H7 (cell line): Measurements from ENCODE around the gene HHLA2. TPM values are rescaled to one million over a fixed set of nuclear protein-coding genes. Genes with fewer than 3 reads are reported as not detected.
"Not testable (repeated sequence)": the region's sequence is repeated elsewhere in the genome, so short reads cannot be mapped to it uniquely, and the experiment has no call there.

Experiments
- DNase-seq: peaks from one replicate; pipeline ENCODE4 v3.0.0; 2012
- H3K27me3 ChIP-seq: 2 replicates; pipeline ENCODE4 v1.6.0; 2011; ENCODE audit warnings: mild to moderate bottlenecking, low read length; ENCODE audit not compliant: control insufficient read depth, insufficient read depth
- H3K36me3 ChIP-seq: replicated peaks from 2 replicates; pipeline ENCODE4 v1.5.1; 2011; ENCODE audit warnings: low read length; ENCODE audit not compliant: control insufficient read depth, insufficient read depth
- H3K4me3 ChIP-seq: 2 replicates; pipeline ENCODE4 v1.5.1; 2011; ENCODE audit warnings: low read depth, mild to moderate bottlenecking, control low read depth, low read length, moderate library complexity; ENCODE audit not compliant: insufficient read depth
- total RNA-seq: library from RNA; depleted of rRNA; stranded (reverse); fragments of >200 nt; shearing (Covaris generic); gene quantifications from 2 replicates; pipeline ENCODE4 v1.2.3, GENCODE V29; 2014; rRNA removed

The HHLA2 gene, protein sequence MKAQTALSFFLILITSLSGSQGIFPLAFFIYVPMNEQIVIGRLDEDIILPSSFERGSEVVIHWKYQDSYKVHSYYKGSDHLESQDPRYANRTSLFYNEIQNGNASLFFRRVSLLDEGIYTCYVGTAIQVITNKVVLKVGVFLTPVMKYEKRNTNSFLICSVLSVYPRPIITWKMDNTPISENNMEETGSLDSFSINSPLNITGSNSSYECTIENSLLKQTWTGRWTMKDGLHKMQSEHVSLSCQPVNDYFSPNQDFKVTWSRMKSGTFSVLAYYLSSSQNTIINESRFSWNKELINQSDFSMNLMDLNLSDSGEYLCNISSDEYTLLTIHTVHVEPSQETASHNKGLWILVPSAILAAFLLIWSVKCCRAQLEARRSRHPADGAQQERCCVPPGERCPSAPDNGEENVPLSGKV
- not detected in 2 replicates for total RNA-seq

DNA sequence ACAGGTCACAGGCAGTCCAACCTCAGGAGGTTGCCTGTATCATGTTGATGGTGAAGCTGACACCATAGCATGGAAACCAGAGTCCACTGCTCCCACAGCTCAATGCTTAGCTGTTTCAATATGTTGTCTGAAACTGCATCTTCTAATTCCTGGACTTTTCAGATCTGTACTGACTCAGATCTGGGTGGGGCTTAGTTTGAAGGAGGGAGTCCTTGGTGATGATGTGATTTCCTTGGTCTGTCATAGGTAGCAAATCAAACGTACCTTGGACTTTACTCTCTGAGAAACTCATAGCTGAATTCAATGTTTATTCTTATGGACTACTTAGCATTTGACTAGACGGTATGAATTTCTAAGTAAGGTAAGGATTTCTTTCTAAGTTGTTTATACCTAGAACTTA is at the start of gene HHLA2:
Gene HHLA2 (plus strand): TSS at position 310 of the 400 bp plus-strand sequence. CDS start 55,266 bp downstream, outside the sequence.
- DNase-seq: no peak
- no peaks in the 10 kb centered on the region for H3K36me3 ChIP-seq
- H3K4me3 ChIP-seq: no peak within 1 kb of the TSS
- no peaks in the 10 kb centered on the region for H3K27me3 ChIP-seq

DNA sequence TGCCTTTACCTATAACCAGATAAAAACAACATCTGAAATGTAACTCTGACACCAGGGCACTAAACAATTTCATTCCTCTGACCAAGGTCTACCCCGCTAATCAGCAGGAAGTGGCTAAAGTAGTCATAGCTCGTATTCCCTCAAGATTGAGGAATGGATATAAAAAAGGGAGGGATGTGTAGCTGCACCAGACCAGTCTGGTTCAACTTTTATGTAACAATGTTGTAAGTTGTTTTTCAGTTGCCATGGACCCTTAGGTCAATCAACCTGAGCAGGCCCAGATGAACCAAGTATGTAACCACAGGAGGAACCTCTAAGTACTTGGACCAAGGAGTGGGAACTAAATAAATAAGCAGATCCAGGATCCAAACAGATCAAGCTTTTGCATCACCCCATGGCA is 45.7 kb upstream of the HHLA2 start:
- Histone ChIP-seq H3K36me3 (no peaks in the 10 kb centered on the region), H3K4me3 (no peak overlapping the region), H3K27me3 (no peaks in the 10 kb centered on the region)
- no peak for DNase-seq

- H3K27me3 ChIP-seq: no peaks in the 10 kb centered on the region
- no peak overlapping the region for H3K4me3 ChIP-seq
- no peak for DNase-seq
- H3K36me3 ChIP-seq: no peaks in the 10 kb centered on the region
Observed at GRCh38 chr3:108251265-108251664, 45.1 kb upstream of the HHLA2 start.

DNA sequence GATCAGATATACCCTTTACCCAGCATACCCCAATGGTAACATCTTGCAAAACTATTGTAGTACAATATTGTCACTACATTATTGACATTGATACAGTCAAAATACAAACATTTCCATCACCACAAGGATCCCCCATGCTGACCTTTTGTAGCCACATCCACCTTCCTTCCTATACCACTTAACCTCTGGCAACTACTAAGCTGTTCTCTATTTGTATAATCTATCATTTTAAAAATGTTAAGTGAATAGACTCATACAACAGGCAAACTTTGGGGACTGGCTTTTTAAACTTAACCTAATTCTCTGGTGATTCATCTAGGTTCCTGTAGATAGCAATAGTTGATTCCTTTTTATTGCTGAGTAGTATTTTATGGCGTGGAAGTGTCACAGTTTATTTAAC is 44.5 kb upstream of the HHLA2 start:
- no peak overlapping the region for H3K4me3 ChIP-seq
- H3K27me3 ChIP-seq: no peaks in the 10 kb centered on the region
- no peak for DNase-seq
- H3K36me3 ChIP-seq: no peaks in the 10 kb centered on the region

DNA sequence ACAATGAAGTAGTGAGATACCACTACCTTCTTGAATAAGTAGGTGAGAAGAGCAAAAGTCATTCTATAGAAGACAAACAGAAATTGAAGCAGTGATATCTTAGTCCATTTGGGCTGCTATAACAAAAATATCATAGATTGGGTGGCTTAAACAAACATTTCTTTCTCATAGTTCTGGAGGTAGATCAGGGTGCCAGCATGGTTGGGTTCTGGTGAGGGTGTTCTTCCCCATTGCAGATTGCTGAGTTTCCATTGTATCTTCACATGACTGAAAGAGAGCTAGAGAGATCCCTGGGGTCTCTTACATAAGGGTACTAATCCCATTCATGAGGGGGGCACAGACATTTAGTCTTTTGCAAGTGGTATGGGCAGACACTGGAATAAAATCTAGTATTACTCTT is 41.2 kb upstream of the HHLA2 start:
- no peak for DNase-seq
- H3K36me3 ChIP-seq: no peaks in the 10 kb centered on the region
- H3K27me3 ChIP-seq: no peaks in the 10 kb centered on the region
- no peak overlapping the region for H3K4me3 ChIP-seq

DNA sequence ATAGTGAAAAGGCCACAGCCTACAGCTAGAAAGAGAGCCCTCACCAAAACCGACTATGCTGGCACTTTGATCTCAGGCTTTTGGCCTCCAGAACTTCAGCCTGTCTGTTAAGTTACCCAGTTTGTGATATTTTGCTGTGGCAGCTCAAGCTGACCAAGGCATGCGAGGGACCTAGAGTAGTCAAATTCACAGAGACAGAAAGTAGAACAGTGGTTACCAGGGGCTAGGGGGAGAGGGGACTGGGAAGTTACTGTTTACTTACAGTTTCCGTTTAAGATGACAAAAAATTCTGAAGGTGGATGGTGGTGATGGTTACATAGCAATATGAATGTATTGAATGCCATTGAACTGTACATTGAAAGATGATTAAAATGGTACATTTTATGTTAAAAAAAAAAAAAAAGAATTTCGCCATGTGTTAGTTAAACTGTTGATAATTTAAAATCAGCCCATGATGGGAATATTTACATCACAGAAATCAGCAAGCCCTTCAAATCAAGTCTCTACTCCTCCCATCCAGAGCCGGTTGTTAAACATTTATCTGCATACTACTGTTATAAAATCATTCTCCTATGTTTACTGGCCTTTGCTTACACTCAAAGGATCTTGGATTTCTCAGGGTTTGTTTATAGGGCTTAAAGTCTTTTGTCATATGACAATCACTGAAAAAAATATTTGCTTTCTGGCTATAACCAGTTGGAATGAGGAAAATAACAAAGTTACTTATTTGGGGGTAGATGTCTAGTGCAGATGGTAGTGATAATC is 31.6 kb upstream of the HHLA2 start:
- not testable (repeated sequence) for H3K27me3 ChIP-seq, DNase-seq, H3K4me3 ChIP-seq, H3K36me3 ChIP-seq

DNA sequence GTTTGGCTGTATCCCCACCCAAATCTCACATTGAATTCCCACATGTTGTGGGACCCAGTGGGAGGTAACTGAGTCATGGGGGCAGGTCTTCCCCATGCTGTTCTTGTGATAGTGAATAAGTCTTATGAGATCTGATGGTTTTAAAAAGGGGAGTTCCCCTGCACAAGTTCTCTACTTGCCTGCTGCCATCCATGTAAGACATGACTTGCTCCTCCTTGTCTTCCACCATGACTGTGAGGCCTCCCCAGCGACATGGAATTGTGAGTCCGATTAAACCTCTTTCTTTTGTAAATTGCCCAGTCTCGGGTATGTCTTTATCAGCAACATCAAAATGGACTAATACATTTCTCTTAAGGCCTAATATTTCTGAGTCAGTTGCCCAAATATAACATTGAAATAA is 28.1 kb upstream of the HHLA2 start:
- H3K36me3 ChIP-seq, DNase-seq, H3K27me3 ChIP-seq, H3K4me3 ChIP-seq: not testable (repeated sequence)

DNA sequence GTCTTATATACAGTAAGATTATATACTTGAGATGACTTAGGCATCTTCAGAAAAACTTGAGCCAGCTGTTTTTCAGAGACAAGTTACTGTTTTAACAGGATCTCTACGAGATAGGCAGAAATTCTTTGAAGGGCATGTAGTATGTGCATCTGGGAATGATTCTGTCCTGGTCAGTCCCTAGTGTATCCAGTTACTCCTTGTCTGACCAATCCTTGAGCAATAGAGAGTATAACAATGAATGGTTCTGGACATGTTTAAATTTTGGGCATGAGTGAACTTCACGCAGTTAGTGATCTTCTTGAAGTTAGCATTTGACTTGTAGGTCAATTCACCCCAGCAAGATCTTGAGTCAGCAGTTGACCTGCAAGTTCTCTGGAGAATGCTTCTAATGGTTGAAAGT is 24.7 kb upstream of the HHLA2 start:
- Histone ChIP-seq H3K36me3 (no peaks in the 10 kb centered on the region), H3K4me3 (no peak overlapping the region), H3K27me3 (no peaks in the 10 kb centered on the region)
- no peak for DNase-seq

- not testable (repeated sequence) for H3K36me3 ChIP-seq, H3K27me3 ChIP-seq, H3K4me3 ChIP-seq, DNase-seq
Observed at GRCh38 chr3:108279066-108279465, 17.3 kb upstream of the HHLA2 start.

GRCh38 chr3:108280476-108280875 is 15.9 kb upstream of the HHLA2 start:
- H3K27me3 ChIP-seq: no peaks in the 10 kb centered on the region
- H3K4me3 ChIP-seq: no peak overlapping the region
- H3K36me3 ChIP-seq: no peaks in the 10 kb centered on the region
- no peak for DNase-seq

- no peaks in the 10 kb centered on the region for H3K27me3 ChIP-seq
- no peaks in the 10 kb centered on the region for H3K36me3 ChIP-seq
- DNase-seq: no peak
- H3K4me3 ChIP-seq: no peak overlapping the region
Observed at GRCh38 chr3:108281670-108282069, 14.7 kb upstream of the HHLA2 start.

GRCh38 chr3:108283006-108283405 is 13.3 kb upstream of the HHLA2 start:
- H3K36me3 ChIP-seq: no peaks in the 10 kb centered on the region
- no peak overlapping the region for H3K4me3 ChIP-seq
- DNase-seq: no peak
- H3K27me3 ChIP-seq: no peaks in the 10 kb centered on the region

GRCh38 chr3:108283989-108284388 is 12.4 kb upstream of the HHLA2 start:
- Histone ChIP-seq H3K4me3 (no peak overlapping the region), H3K36me3 (no peaks in the 10 kb centered on the region), H3K27me3 (no peaks in the 10 kb centered on the region)
- DNase-seq: no peak

DNA sequence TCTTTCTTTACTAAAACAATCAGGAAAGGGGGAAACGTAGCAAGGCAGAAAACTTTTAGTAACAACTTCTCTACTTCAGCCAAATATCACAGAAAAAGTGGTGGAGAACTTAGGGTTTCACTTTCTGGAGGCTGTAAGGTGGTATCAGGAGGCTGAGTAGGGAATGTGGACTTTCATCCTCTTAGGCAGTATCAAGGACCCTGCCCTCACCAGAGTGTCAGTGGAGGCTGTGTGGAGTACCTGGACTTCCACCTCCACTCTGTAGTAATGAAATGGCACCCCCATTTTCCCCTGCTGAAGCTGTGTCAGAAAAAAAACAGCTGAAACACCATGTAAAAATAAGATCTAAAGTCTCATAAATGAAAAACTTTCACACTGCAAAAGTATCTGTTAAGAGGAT is 11.2 kb upstream of the HHLA2 start:
- DNase-seq: no peak
- Histone ChIP-seq H3K4me3 (no peak overlapping the region), H3K27me3 (no peaks in the 10 kb centered on the region), H3K36me3 (no peaks in the 10 kb centered on the region)

GRCh38 chr3:108287146-108287545 is 9.2 kb upstream of the HHLA2 start:
- Histone ChIP-seq H3K4me3 (no peak overlapping the region), H3K27me3 (no peaks in the 10 kb centered on the region), H3K36me3 (no peaks in the 10 kb centered on the region)
- no peak for DNase-seq
